ENCODE data around the gene UBQLN1. TPM values are rescaled to one million over a fixed set of nuclear protein-coding genes. Genes with fewer than 3 reads are reported as not detected.

UBQLN1 gene
- total RNA-seq, 1 donor from 2014 or later, result 69.8 TPM

- DNase-seq (ENCODE audit: low read depth), result no peak
- no peak for TF ChIP-seq CTCF (conservative IDR thresholded peaks at IDR 0.05; ENCODE audit: low read depth, low read length)
- H3K4me3 ChIP-seq (ENCODE audit: low read depth, low read length), result no peak overlapping the region
These were observed 38.7 kb downstream of the UBQLN1 start for GRCh38 chr9:83669067-83669466.

GRCh38 chr9:83665580-83666200 is 42.1 kb downstream of the UBQLN1 start:
- no peak for DNase-seq (ENCODE audit: low read depth)
- no peak overlapping the region for H3K4me3 ChIP-seq (ENCODE audit: low read depth, low read length)
- no peak for TF ChIP-seq CTCF (conservative IDR thresholded peaks at IDR 0.05; ENCODE audit: low read depth, low read length)

- TF ChIP-seq CTCF (conservative IDR thresholded peaks at IDR 0.05; ENCODE audit: low read depth, low read length), result no peak
- no peak overlapping the region for H3K4me3 ChIP-seq (ENCODE audit: low read depth, low read length)
- no peak for DNase-seq (ENCODE audit: low read depth)
These were observed 44.8 kb downstream of the UBQLN1 start for GRCh38 chr9:83662933-83663332.

DNA sequence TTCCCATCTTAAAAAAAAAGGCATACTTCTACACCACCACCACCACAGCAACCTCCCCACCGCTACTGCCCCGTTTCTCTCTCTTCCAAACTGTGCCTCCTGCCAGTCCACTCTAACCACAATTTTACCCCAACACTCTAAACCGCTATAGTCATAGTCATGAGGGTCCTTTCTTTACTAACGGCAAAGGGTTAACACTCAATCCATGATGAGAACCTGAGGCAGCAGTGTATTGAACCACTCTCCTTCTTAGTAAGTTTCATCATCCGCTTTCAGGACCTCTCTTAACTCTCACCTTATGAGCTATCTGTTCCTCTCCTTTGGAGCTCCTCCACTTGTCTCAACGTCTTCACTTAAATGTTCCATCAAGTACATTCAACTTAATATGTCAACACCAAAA is 50.8 kb downstream of the UBQLN1 start:
- no peak for DNase-seq (ENCODE audit: low read depth)
- no peak overlapping the region for H3K4me3 ChIP-seq (ENCODE audit: low read depth, low read length)
- TF ChIP-seq CTCF (conservative IDR thresholded peaks at IDR 0.05; ENCODE audit: low read depth, low read length), result no peak

GRCh38 chr9:83656032-83656680 is 51.6 kb downstream of the UBQLN1 start:
- no peak for TF ChIP-seq CTCF (conservative IDR thresholded peaks at IDR 0.05; ENCODE audit: low read depth, low read length)
- H3K4me3 ChIP-seq (ENCODE audit: low read depth, low read length), result no peak overlapping the region
- DNase-seq (ENCODE audit: low read depth), result no peak

DNA sequence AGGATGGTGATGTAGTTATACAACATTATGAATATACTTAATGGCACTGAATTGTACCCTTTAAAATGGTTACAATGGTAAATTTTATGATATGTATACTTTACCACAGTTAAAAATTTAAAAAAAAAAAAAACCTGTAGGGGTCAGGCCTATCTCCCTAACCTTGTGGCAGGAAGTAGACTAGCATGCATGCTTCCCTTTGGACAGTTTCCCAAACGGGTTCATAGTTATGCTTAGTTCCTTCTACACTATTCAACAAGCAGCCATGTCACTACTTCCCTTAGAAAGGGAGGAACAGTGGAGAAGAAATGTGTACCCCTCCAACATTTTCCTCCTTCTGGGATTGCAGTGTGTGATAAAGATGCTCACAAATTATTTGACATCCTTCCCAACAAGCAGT is 52.3 kb downstream of the UBQLN1 start:
- no peak for TF ChIP-seq CTCF (conservative IDR thresholded peaks at IDR 0.05; ENCODE audit: low read depth, low read length)
- DNase-seq (ENCODE audit: low read depth), result no peak

GRCh38 chr9:83652433-83652832 is 55.3 kb downstream of the UBQLN1 start:
- DNase-seq (ENCODE audit: low read depth), result no peak
- no peak for TF ChIP-seq CTCF (conservative IDR thresholded peaks at IDR 0.05; ENCODE audit: low read depth, low read length)

More for the DNA sequence above, 52.3 kb downstream of the UBQLN1 start:
- H3K4me3 ChIP-seq (ENCODE audit: low read depth, low read length), result no peak overlapping the region

More at GRCh38 chr9:83652433-83652832, 55.3 kb downstream of the UBQLN1 start:
- H3K4me3 ChIP-seq (ENCODE audit: low read depth, low read length), result no peak overlapping the region

Measured in epithelial cell of proximal tubule (primary cell).